ENCODE data around the gene WARS2. TPM values are rescaled to one million over a fixed set of nuclear protein-coding genes. Genes with fewer than 3 reads are reported as not detected.
"Not testable (repeated sequence)": the region's sequence is repeated elsewhere in the genome, so short reads cannot be mapped to it uniquely, and the experiment has no call there.

The WARS2 gene
- total RNA-seq, 2 donors from 2014 or later = 19.4 to 21.3 TPM

- Mint-ChIP-seq H3K36me3 (ENCODE audit: insufficient read depth in 2 of 2) (peaks cover 0 to 7% of the 10 kb centered on the region in 2 donors), H3K27ac (no peak overlapping the region), H3K4me3 (no peak overlapping the region), H3K4me1 (ENCODE audit: low read depth) (no peaks in the 10 kb centered on the region), H3K9me3 (no peaks in the 10 kb centered on the region), H3K27me3 (ENCODE audit: low read depth) (no peaks in the 10 kb centered on the region)
- ATAC-seq (replicated peaks in 1 of 2) (no peak), DNase-seq (no peak)
These were observed 8.3 kb downstream of the WARS2 start for GRCh38 chr1:119132179-119132578.

- Mint-ChIP-seq H3K27me3 (ENCODE audit: low read depth) (no peaks in the 10 kb centered on the region), H3K27ac (no peak overlapping the region), H3K4me3 (no peak overlapping the region), H3K36me3 (ENCODE audit: insufficient read depth in 2 of 2) (peaks cover 11 to 13% of the 10 kb centered on the region in 2 donors), H3K4me1 (ENCODE audit: low read depth) (no peaks in the 10 kb centered on the region), H3K9me3 (peaks cover 0 to 3% of the 10 kb centered on the region in 2 donors)
- ATAC-seq (replicated peaks in 1 of 2) (no peak), DNase-seq (no peak)
These were observed 14.6 kb downstream of the WARS2 start for GRCh38 chr1:119125874-119126273.

- H3K27ac Mint-ChIP-seq = no peak overlapping the region
- peaks cover 5 to 6% of the 10 kb centered on the region in 2 donors for H3K9me3 Mint-ChIP-seq
- no peak for DNase-seq
- no peaks in the 10 kb centered on the region for H3K4me1 Mint-ChIP-seq (ENCODE audit: low read depth)
- H3K4me3 Mint-ChIP-seq = no peak overlapping the region
- ATAC-seq (replicated peaks in 1 of 2) = no peak
- no peaks in the 10 kb centered on the region for H3K27me3 Mint-ChIP-seq (ENCODE audit: low read depth)
- peaks cover 15 to 18% of the 10 kb centered on the region in 2 donors for H3K36me3 Mint-ChIP-seq (ENCODE audit: insufficient read depth in 2 of 2)
These were observed 15.7 kb downstream of the WARS2 start for GRCh38 chr1:119124764-119125163.

GRCh38 chr1:119121872-119122271, 18.6 kb downstream of the WARS2 start:
- peaks cover 16 to 21% of the 10 kb centered on the region in 2 donors for H3K36me3 Mint-ChIP-seq (ENCODE audit: insufficient read depth in 2 of 2)
- not testable (repeated sequence) for H3K27me3 Mint-ChIP-seq (ENCODE audit: low read depth); ATAC-seq (replicated peaks in 1 of 2); DNase-seq; H3K9me3 Mint-ChIP-seq; H3K4me3 Mint-ChIP-seq; H3K4me1 Mint-ChIP-seq (ENCODE audit: low read depth)
- H3K27ac Mint-ChIP-seq = peak overlapping the region; percentile 8

- H3K36me3 Mint-ChIP-seq (ENCODE audit: insufficient read depth in 2 of 2) = peaks cover 13 to 22% of the 10 kb centered on the region in 2 donors
- DNase-seq = no peak
- no peak for ATAC-seq (replicated peaks in 1 of 2)
- H3K4me3 Mint-ChIP-seq = no peak overlapping the region
- no peak overlapping the region for H3K27ac Mint-ChIP-seq
- H3K9me3 Mint-ChIP-seq = peaks cover 10 to 15% of the 10 kb centered on the region in 2 donors
- H3K27me3 Mint-ChIP-seq (ENCODE audit: low read depth) = no peaks in the 10 kb centered on the region
- H3K4me1 Mint-ChIP-seq (ENCODE audit: low read depth) = no peaks in the 10 kb centered on the region
These were observed 23.7 kb downstream of the WARS2 start for GRCh38 chr1:119116725-119117124.

- Mint-ChIP-seq H3K36me3 (ENCODE audit: insufficient read depth in 2 of 2) (peaks cover 15 to 20% of the 10 kb centered on the region in 2 donors), H3K9me3 (peaks cover 13 to 15% of the 10 kb centered on the region in 2 donors), H3K27me3 (ENCODE audit: low read depth) (no peaks in the 10 kb centered on the region), H3K4me1 (ENCODE audit: low read depth) (no peaks in the 10 kb centered on the region), H3K4me3 (no peak overlapping the region), H3K27ac (peak overlapping the region; percentile 22)
- ATAC-seq (replicated peaks in 1 of 2) (no peak), DNase-seq (no peak)
These were observed 24.7 kb downstream of the WARS2 start for GRCh38 chr1:119115736-119116135.

- H3K4me1 Mint-ChIP-seq (ENCODE audit: low read depth) = no peaks in the 10 kb centered on the region
- DNase-seq = no peak
- no peak for ATAC-seq (replicated peaks in 1 of 2)
- no peaks in the 10 kb centered on the region for H3K27me3 Mint-ChIP-seq (ENCODE audit: low read depth)
- no peak overlapping the region for H3K27ac Mint-ChIP-seq
- no peak overlapping the region for H3K4me3 Mint-ChIP-seq
- H3K9me3 Mint-ChIP-seq = peaks cover 13 to 15% of the 10 kb centered on the region in 2 donors
- peaks cover 14 to 22% of the 10 kb centered on the region in 2 donors for H3K36me3 Mint-ChIP-seq (ENCODE audit: insufficient read depth in 2 of 2)
These were observed 25.1 kb downstream of the WARS2 start for GRCh38 chr1:119115311-119115710.

- no peaks in the 10 kb centered on the region for H3K27me3 Mint-ChIP-seq (ENCODE audit: low read depth)
- H3K36me3 Mint-ChIP-seq (ENCODE audit: insufficient read depth in 2 of 2) = peaks cover 13 to 20% of the 10 kb centered on the region in 2 donors
- no peak overlapping the region for H3K27ac Mint-ChIP-seq
- ATAC-seq (replicated peaks in 1 of 2) (no peak), DNase-seq (no peak)
- H3K9me3 Mint-ChIP-seq = peaks cover 10 to 12% of the 10 kb centered on the region in 2 donors
- H3K4me3 Mint-ChIP-seq = no peak overlapping the region
- no peaks in the 10 kb centered on the region for H3K4me1 Mint-ChIP-seq (ENCODE audit: low read depth)
These were observed 25.7 kb downstream of the WARS2 start for GRCh38 chr1:119114786-119115185.

GRCh38 chr1:119112791-119113190, 27.7 kb downstream of the WARS2 start:
- Mint-ChIP-seq H3K4me1 (ENCODE audit: low read depth) (no peaks in the 10 kb centered on the region), H3K9me3 (peaks cover 7 to 11% of the 10 kb centered on the region in 2 donors), H3K27ac (peak overlapping the region; percentile 57), H3K4me3 (no peak overlapping the region), H3K36me3 (ENCODE audit: insufficient read depth in 2 of 2) (peaks cover 13 to 14% of the 10 kb centered on the region in 2 donors), H3K27me3 (ENCODE audit: low read depth) (no peaks in the 10 kb centered on the region)
- DNase-seq (no peak), ATAC-seq (replicated peaks in 1 of 2) (no peak)

- H3K36me3 Mint-ChIP-seq (ENCODE audit: insufficient read depth in 2 of 2) = peaks cover 13 to 14% of the 10 kb centered on the region in 2 donors
- no peak overlapping the region for H3K27ac Mint-ChIP-seq
- H3K4me1 Mint-ChIP-seq (ENCODE audit: low read depth) = no peaks in the 10 kb centered on the region
- H3K9me3 Mint-ChIP-seq = peaks cover 10 to 11% of the 10 kb centered on the region in 2 donors
- no peak for DNase-seq
- no peaks in the 10 kb centered on the region for H3K27me3 Mint-ChIP-seq (ENCODE audit: low read depth)
- H3K4me3 Mint-ChIP-seq = no peak overlapping the region
- no peak for ATAC-seq (replicated peaks in 1 of 2)
These were observed 28.2 kb downstream of the WARS2 start for GRCh38 chr1:119112244-119112643.

GRCh38 chr1:119108988-119109387, 31.5 kb downstream of the WARS2 start:
- Mint-ChIP-seq H3K36me3 (ENCODE audit: insufficient read depth in 2 of 2) (peaks cover 13 to 20% of the 10 kb centered on the region in 2 donors), H3K4me1 (ENCODE audit: low read depth) (no peaks in the 10 kb centered on the region), H3K4me3 (no peak overlapping the region), H3K27me3 (ENCODE audit: low read depth) (no peaks in the 10 kb centered on the region), H3K9me3 (peaks cover 8 to 10% of the 10 kb centered on the region in 2 donors), H3K27ac (no peak overlapping the region)
- DNase-seq = no peak
- no peak for ATAC-seq (replicated peaks in 1 of 2)

GRCh38 chr1:119103764-119104163, 36.7 kb downstream of the WARS2 start:
- DNase-seq (no peak), ATAC-seq (replicated peaks in 1 of 2) (no peak)
- Mint-ChIP-seq H3K4me1 (ENCODE audit: low read depth) (no peaks in the 10 kb centered on the region), H3K36me3 (ENCODE audit: insufficient read depth in 2 of 2) (peaks cover 0 to 5% of the 10 kb centered on the region in 2 donors), H3K9me3 (peaks cover 0 to 5% of the 10 kb centered on the region in 2 donors), H3K27me3 (ENCODE audit: low read depth) (no peaks in the 10 kb centered on the region), H3K4me3 (no peak overlapping the region), H3K27ac (no peak overlapping the region)

- no peak overlapping the region for H3K4me3 Mint-ChIP-seq
- peaks cover 0 to 2% of the 10 kb centered on the region in 2 donors for H3K9me3 Mint-ChIP-seq
These were observed 38.4 kb downstream of the WARS2 start for GRCh38 chr1:119102051-119102450.

GRCh38 chr1:119101563-119101962, 38.9 kb downstream of the WARS2 start:
- ATAC-seq (replicated peaks in 1 of 2) (no peak), DNase-seq (no peak)
- no peaks in the 10 kb centered on the region for H3K4me1 Mint-ChIP-seq (ENCODE audit: low read depth)
- no peaks in the 10 kb centered on the region for H3K27me3 Mint-ChIP-seq (ENCODE audit: low read depth)
- peaks cover 0 to 2% of the 10 kb centered on the region in 2 donors for H3K9me3 Mint-ChIP-seq
- H3K36me3 Mint-ChIP-seq (ENCODE audit: insufficient read depth in 2 of 2) = peaks cover 0 to 5% of the 10 kb centered on the region in 2 donors
- no peak overlapping the region for H3K4me3 Mint-ChIP-seq
- no peak overlapping the region for H3K27ac Mint-ChIP-seq

More at GRCh38 chr1:119102051-119102450, 38.4 kb downstream of the WARS2 start:
- Mint-ChIP-seq H3K36me3 (ENCODE audit: insufficient read depth in 2 of 2) (peaks cover 0 to 5% of the 10 kb centered on the region in 2 donors), H3K27ac (no peak overlapping the region), H3K4me1 (ENCODE audit: low read depth) (no peaks in the 10 kb centered on the region), H3K27me3 (ENCODE audit: low read depth) (no peaks in the 10 kb centered on the region)
- DNase-seq (no peak), ATAC-seq (replicated peaks in 1 of 2) (no peak)

Measured in activated T-cell treated with anti-CD3 and anti-CD28 coated beads, Interleukin-2, amount 50 U/mL, for 72 hours (primary cell).